Neural progenitor cell (in vitro differentiated cells): ENCODE measurements around the gene INSRR.

Experiments
- EZH2 ChIP-seq: fragments of 200-600 bp; sonication (generic); IDR thresholded peaks from 2 replicates; pipeline ENCODE4 v1.6.1; 2017; ENCODE audit warnings: antibody characterized with exemption, mild to moderate bottlenecking, moderate library complexity
- EZH2phosphoT487 ChIP-seq: fragments of 200-600 bp; sonication (generic); IDR thresholded peaks from 2 replicates; pipeline ENCODE4 v1.6.1; 2017; ENCODE audit warnings: antibody characterized with exemption
- TF ChIP-seq, protein P1 (sequence below): fragments of 200-600 bp; sonication (generic); IDR thresholded peaks from 2 replicates; pipeline ENCODE4 v1.5.1; 2017; ENCODE audit warnings: antibody characterized with exemption, mild to moderate bottlenecking

DNA sequence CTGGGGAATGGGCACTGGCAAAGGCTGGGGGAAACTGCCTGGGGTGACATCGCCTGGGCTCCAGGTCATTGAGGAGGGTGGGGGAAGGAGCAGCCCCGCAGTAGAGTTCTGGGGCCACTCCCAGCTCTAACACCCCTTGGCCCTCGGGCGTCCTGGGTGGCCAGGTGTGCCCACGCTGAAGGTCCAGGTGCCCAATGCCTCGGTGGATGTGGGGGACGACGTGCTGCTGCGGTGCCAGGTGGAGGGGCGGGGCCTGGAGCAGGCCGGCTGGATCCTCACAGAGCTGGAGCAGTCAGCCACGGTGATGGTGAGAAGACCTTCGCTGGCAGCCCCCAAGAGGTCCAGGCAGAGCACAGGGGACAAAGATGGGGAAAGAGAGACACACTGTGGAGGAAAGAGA, 9.4 kb upstream of the INSRR start:
- TF ChIP-seq, protein P1, sequence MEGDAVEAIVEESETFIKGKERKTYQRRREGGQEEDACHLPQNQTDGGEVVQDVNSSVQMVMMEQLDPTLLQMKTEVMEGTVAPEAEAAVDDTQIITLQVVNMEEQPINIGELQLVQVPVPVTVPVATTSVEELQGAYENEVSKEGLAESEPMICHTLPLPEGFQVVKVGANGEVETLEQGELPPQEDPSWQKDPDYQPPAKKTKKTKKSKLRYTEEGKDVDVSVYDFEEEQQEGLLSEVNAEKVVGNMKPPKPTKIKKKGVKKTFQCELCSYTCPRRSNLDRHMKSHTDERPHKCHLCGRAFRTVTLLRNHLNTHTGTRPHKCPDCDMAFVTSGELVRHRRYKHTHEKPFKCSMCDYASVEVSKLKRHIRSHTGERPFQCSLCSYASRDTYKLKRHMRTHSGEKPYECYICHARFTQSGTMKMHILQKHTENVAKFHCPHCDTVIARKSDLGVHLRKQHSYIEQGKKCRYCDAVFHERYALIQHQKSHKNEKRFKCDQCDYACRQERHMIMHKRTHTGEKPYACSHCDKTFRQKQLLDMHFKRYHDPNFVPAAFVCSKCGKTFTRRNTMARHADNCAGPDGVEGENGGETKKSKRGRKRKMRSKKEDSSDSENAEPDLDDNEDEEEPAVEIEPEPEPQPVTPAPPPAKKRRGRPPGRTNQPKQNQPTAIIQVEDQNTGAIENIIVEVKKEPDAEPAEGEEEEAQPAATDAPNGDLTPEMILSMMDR = no peak
- no peak for TF ChIP-seq EZH2
- TF ChIP-seq EZH2phosphoT487 = no peak
